Measurements from ENCODE around the gene TPSB2. TPM values are rescaled to one million over a fixed set of nuclear protein-coding genes. Genes with fewer than 3 reads are reported as not detected.
"Not testable (repeated sequence)": the region's sequence is repeated elsewhere in the genome, so short reads cannot be mapped to it uniquely, and the experiment has no call there.

Gene TPSB2
- total RNA-seq, 2 donors from 2014 or later: 1.0 TPM; not detected in 1

GRCh38 chr16:1188432-1189189 lies 41.4 kb downstream of the TPSB2 start:
- Mint-ChIP-seq H3K4me3 (no peak overlapping the region), H3K27me3 (no peaks in the 10 kb centered on the region), H3K4me1 (ENCODE audit: low read depth in 2 of 2) (no peaks in the 10 kb centered on the region), H3K9me3 (no peaks in the 10 kb centered on the region), H3K36me3 (no peaks in the 10 kb centered on the region), H3K27ac (no peak overlapping the region)
- DNase-seq (ENCODE audit: low spot score) (no peak), ATAC-seq (peak; percentile 34 to 51)

- ATAC-seq; H3K4me3 Mint-ChIP-seq; H3K27ac Mint-ChIP-seq; H3K36me3 Mint-ChIP-seq; DNase-seq (ENCODE audit: low spot score); H3K9me3 Mint-ChIP-seq; H3K4me1 Mint-ChIP-seq (ENCODE audit: low read depth in 2 of 2); H3K27me3 Mint-ChIP-seq: not testable (repeated sequence)
Observed at GRCh38 chr16:1185460-1186207, 44.4 kb downstream of the TPSB2 start.

- no peak for ATAC-seq
- Mint-ChIP-seq H3K4me3 (no peak overlapping the region), H3K36me3 (no peaks in the 10 kb centered on the region), H3K27ac (no peak overlapping the region), H3K9me3 (no peaks in the 10 kb centered on the region), H3K27me3 (no peaks in the 10 kb centered on the region), H3K4me1 (ENCODE audit: low read depth in 2 of 2) (no peaks in the 10 kb centered on the region)
- DNase-seq (ENCODE audit: low spot score): no peak
Observed at GRCh38 chr16:1184980-1185379, 45.0 kb downstream of the TPSB2 start.

- no peak for ATAC-seq
- H3K27ac Mint-ChIP-seq: no peak overlapping the region
- H3K9me3 Mint-ChIP-seq: no peaks in the 10 kb centered on the region
- no peak overlapping the region for H3K4me3 Mint-ChIP-seq
- no peaks in the 10 kb centered on the region for H3K36me3 Mint-ChIP-seq
- no peaks in the 10 kb centered on the region for H3K27me3 Mint-ChIP-seq
- no peak for DNase-seq (ENCODE audit: low spot score)
- no peaks in the 10 kb centered on the region for H3K4me1 Mint-ChIP-seq (ENCODE audit: low read depth in 2 of 2)
Observed at GRCh38 chr16:1184156-1184868, 45.7 kb downstream of the TPSB2 start.

GRCh38 chr16:1182950-1183907 lies 46.8 kb downstream of the TPSB2 start:
- Mint-ChIP-seq H3K4me3 (no peak overlapping the region), H3K9me3 (no peaks in the 10 kb centered on the region), H3K27ac (no peak overlapping the region), H3K27me3 (no peaks in the 10 kb centered on the region), H3K36me3 (no peaks in the 10 kb centered on the region), H3K4me1 (ENCODE audit: low read depth in 2 of 2) (no peaks in the 10 kb centered on the region)
- DNase-seq (ENCODE audit: low spot score): no peak
- ATAC-seq: no peak

GRCh38 chr16:1182316-1182671 lies 47.7 kb downstream of the TPSB2 start:
- Mint-ChIP-seq H3K27ac (no peak overlapping the region), H3K9me3 (no peaks in the 10 kb centered on the region), H3K36me3 (no peaks in the 10 kb centered on the region), H3K27me3 (no peaks in the 10 kb centered on the region), H3K4me3 (no peak overlapping the region), H3K4me1 (ENCODE audit: low read depth in 2 of 2) (no peaks in the 10 kb centered on the region)
- no peak for ATAC-seq
- no peak for DNase-seq (ENCODE audit: low spot score)

GRCh38 chr16:1181404-1182315 lies 48.3 kb downstream of the TPSB2 start:
- H3K9me3 Mint-ChIP-seq: no peaks in the 10 kb centered on the region
- no peak for DNase-seq (ENCODE audit: low spot score)
- no peaks in the 10 kb centered on the region for H3K36me3 Mint-ChIP-seq
- no peaks in the 10 kb centered on the region for H3K27me3 Mint-ChIP-seq
- no peak overlapping the region for H3K4me3 Mint-ChIP-seq
- H3K4me1 Mint-ChIP-seq (ENCODE audit: low read depth in 2 of 2): no peaks in the 10 kb centered on the region
- no peak overlapping the region for H3K27ac Mint-ChIP-seq
- ATAC-seq: no peak

GRCh38 chr16:1180549-1181403 lies 49.2 kb downstream of the TPSB2 start:
- H3K4me1 Mint-ChIP-seq (ENCODE audit: low read depth in 2 of 2): no peaks in the 10 kb centered on the region

More at GRCh38 chr16:1180549-1181403, 49.2 kb downstream of the TPSB2 start:
- Mint-ChIP-seq H3K4me3 (no peak overlapping the region), H3K36me3 (no peaks in the 10 kb centered on the region), H3K27ac (no peak overlapping the region), H3K9me3 (no peaks in the 10 kb centered on the region), H3K27me3 (no peaks in the 10 kb centered on the region)
- DNase-seq (ENCODE audit: low spot score) (no peak), ATAC-seq (no peak)

Other genes starting within 250 kb of the TPSB2 start
- gene SOX8, start 248.4 kb downstream of the TPSB2 start, total RNA-seq: under 1 TPM in 1 of 2 donors, not detected in 1; 0.20 TPM
- not detected for gene SSTR5, start 157.4 kb downstream of the TPSB2 start, total RNA-seq
- gene C1QTNF8, start 133.9 kb downstream of the TPSB2 start, total RNA-seq: not detected
- gene CACNA1H, start 77.1 kb downstream of the TPSB2 start, total RNA-seq: under 1 TPM; 0.21 to 0.31 TPM
- 1 to 10 TPM in 1 of 2 donors, not detected in 1; 1.3 TPM for gene TPSG1, start 4.9 kb downstream of the TPSB2 start, total RNA-seq
- gene TPSAB1, start 10.5 kb upstream of the TPSB2 start, total RNA-seq: 1 to 10 TPM in 1 of 2 donors, not detected in 1; 6.6 TPM
- gene TPSD1, start 25.9 kb upstream of the TPSB2 start, total RNA-seq: not detected
- gene UBE2I, start 79.5 kb upstream of the TPSB2 start, total RNA-seq: 100 to 1,000 TPM; 202 to 246 TPM
- gene BAIAP3, start 103.5 kb upstream of the TPSB2 start, total RNA-seq: under 1 TPM; 0.17 to 0.31 TPM
- 100 to 1,000 TPM in 1 of 2 donors, 10 to 100 TPM in 1; 57.4 to 108 TPM for gene TSR3, start 121.7 kb upstream of the TPSB2 start, total RNA-seq
- 10 to 100 TPM; 36.1 to 38.9 TPM for gene GNPTG, start 121.7 kb upstream of the TPSB2 start, total RNA-seq
- 10 to 100 TPM; 25.4 to 72.1 TPM for gene UNKL, start 184.5 kb upstream of the TPSB2 start, total RNA-seq
- 10 to 100 TPM; 18.4 to 31.1 TPM for gene UQCC4, start 190.6 kb upstream of the TPSB2 start, total RNA-seq
- 1 to 10 TPM in 1 of 2 donors, under 1 TPM in 1; 0.98 to 1.2 TPM for gene PERCC1, start 200.9 kb upstream of the TPSB2 start, total RNA-seq
- 1 to 10 TPM in 1 of 2 donors, under 1 TPM in 1; 0.38 to 3.6 TPM for gene CCDC154, start 214.4 kb upstream of the TPSB2 start, total RNA-seq
- 10 to 100 TPM; 52.2 to 73.5 TPM for gene CLCN7, start 244.8 kb upstream of the TPSB2 start, total RNA-seq